Choroid plexus epithelial cell (primary cell): Measurements from ENCODE around the gene GNG10.
"Not testable (repeated sequence)": the region's sequence is repeated elsewhere in the genome, so short reads cannot be mapped to it uniquely, and the experiment has no call there.

Experiments
- DNase-seq: peaks from one replicate; pipeline ENCODE4 v3.0.0-alpha.2; 2010; ENCODE audit warnings: low read depth
- H3K4me3 ChIP-seq: 2 replicates; pipeline ENCODE4 v1.5.1; 2011; ENCODE audit warnings: low read depth, mild to moderate bottlenecking, control low read depth, low read length, moderate library complexity
- TF ChIP-seq, protein P1 (sequence below): conservative IDR thresholded peaks from 2 replicates; pipeline ENCODE4 v1.5.1; 2011; ENCODE audit warnings: low read depth, mild to moderate bottlenecking, control low read depth, inconsistent platforms, low read length, moderate library complexity

Gene GNG10

DNA sequence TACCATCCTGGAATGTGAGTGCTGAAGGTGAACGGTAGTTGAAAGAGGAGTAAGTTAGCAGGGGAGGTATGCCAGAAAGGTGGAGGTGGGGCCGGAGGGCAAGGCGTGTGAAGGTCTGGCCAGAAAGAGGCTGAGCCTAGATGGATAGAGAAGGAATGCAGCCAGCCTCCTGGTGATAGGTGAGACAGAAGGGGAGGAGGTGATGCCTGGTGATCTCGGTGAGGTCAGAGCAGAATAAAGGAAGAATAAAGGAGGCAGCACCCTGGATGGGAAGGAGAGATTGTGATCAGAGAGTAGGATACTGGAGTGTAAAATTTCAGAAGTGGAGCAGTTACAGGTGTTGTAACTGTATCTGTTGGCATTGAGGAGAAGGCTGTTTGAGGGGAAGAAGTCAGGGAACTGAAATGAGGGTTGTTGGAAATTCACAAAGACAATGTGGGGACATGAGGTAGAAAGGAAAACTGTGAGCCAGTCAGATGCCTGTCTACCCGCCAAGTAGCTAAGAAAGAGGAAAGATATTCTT lies 2.0 kb downstream of the GNG10 start:
- DNase-seq, result no peak
- TF ChIP-seq, protein P1, sequence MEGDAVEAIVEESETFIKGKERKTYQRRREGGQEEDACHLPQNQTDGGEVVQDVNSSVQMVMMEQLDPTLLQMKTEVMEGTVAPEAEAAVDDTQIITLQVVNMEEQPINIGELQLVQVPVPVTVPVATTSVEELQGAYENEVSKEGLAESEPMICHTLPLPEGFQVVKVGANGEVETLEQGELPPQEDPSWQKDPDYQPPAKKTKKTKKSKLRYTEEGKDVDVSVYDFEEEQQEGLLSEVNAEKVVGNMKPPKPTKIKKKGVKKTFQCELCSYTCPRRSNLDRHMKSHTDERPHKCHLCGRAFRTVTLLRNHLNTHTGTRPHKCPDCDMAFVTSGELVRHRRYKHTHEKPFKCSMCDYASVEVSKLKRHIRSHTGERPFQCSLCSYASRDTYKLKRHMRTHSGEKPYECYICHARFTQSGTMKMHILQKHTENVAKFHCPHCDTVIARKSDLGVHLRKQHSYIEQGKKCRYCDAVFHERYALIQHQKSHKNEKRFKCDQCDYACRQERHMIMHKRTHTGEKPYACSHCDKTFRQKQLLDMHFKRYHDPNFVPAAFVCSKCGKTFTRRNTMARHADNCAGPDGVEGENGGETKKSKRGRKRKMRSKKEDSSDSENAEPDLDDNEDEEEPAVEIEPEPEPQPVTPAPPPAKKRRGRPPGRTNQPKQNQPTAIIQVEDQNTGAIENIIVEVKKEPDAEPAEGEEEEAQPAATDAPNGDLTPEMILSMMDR, result no peak
- no peak overlapping the region for H3K4me3 ChIP-seq

DNA sequence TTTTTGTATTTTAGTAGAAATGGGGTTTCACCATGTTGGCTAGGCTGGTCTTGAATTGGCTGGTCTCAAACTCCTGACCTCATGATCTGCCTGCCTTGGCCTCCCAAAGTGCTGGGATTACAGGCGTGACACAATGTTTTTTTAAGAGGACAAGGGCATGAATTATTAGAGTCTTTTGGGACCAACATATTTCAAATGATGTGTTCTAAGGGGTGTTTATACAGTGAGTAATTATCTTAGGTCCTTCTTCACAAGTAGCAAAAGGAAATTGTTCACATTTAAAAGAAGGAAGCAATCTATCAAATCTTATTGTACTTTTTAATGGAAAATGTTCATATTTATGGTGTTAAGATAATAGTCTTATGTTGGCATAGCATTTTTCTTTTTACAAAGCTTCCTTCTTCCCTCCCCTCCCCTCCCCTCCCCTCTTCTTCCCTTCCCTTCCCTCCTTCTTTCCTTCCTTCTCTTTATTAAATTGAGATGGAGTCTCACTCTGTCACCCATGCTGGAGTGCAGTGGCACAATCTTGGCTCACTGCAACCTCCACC lies 6.7 kb downstream of the GNG10 start:
- TF ChIP-seq, protein P1, result no peak
- no peak for DNase-seq
- no peak overlapping the region for H3K4me3 ChIP-seq

DNA sequence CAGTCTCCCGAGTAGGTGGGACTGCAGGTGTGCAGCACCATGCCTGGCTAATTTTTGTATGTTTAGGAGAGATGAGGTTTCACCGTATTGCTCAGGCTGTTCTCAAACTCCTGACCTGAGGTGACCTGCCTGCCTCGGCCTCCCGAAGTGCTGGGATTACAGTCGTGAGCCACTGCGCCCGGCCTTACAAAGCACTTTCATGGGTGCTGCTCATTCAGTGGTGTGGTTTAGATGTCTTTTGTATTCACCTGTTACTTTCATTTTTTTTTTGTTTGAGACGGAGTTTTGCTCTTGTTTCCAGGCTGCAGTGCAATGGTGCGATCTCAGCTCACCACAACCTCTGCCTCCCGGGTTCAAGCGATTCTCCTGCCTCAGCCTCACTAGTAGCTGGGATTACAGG lies 7.2 kb downstream of the GNG10 start:
- not testable (repeated sequence) for DNase-seq, H3K4me3 ChIP-seq

DNA sequence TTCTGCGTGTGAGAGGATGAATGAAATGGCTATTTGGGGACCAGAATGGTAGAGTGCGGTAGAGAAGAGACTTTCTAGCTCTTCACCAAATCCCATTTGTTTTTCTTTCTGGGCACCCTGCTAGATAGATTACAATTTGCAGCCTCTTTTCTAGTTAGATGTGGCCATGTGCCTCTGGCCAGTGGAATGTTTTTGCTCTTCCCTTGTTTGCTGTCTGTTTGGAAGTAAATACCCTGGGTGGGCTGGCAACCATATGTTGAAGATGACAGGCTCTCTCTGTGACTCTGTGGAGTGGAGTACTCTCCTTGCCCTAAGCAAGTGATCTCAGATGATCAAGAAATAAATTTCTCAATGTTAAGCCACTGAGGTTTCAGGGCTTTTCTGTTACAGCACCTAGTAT lies 12.9 kb downstream of the GNG10 start:
- no peak overlapping the region for H3K4me3 ChIP-seq
- no peak for DNase-seq
- TF ChIP-seq, protein P1, result no peak

DNA sequence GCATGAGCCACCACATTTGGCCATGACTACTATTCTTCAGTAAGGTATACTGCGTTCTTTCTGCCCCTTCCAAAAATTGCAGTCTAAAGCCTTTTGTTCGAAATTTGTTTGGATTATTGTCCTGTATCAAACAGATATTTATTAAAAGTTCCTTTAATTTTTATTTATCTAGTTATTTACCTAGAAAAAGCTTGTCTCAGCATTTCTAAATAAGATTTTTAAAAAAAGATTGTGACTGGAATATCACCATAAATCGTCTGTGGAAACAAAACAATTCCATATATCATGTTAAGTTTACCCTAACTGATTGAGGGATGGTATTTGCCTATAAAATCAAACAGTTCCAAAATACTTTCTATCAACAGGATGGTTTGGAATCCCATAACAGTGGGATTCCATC lies 14.7 kb downstream of the GNG10 start:
- no peak for DNase-seq
- TF ChIP-seq, protein P1, result no peak
- no peak overlapping the region for H3K4me3 ChIP-seq

DNA sequence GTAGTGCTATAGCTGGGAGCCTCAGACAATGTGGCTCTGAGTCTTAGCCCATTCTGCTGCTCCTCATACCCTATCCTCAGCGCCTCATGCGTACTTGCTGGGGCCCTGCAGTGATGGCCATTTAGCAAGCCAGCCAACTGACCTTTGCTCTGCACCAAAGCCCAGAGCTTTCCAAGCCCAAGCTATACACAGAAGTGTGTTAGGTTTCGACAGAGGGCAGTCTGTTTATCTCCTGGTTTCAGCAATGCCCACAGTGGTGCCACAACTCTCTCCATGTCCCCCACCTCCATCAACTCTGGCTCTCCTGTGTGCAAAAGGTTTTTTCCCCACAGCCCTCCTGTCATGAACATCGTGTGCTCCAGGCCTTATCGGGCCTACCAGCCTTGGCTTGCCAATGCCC lies 16.9 kb downstream of the GNG10 start:
- TF ChIP-seq, protein P1, result no peak
- no peak for DNase-seq
- H3K4me3 ChIP-seq, result no peak overlapping the region

DNA sequence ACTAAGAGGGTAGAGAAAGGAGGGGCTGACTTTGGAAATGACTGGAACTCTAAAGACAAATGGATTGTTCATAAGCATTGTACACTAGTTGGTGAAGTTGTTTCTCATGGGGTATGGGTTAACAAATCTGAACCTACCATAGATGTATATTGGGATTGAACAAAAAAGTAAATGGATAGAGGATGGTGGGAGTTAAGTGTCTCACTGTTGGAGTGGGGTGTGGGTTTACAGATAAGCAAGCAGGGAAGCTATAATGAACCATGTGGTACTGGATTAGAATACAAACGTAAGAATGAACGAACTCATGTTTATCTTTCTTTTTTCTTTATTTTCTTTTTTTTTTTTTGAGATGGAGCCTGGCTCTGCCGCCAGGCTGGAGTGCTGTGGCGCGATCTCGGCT lies 17.8 kb downstream of the GNG10 start:
- TF ChIP-seq, protein P1, result no peak
- no peak for DNase-seq
- no peak overlapping the region for H3K4me3 ChIP-seq
